Activated naive CD4-positive, alpha-beta T cell treated with anti-CD3 and anti-CD28 coated beads, Interleukin-2, amount 50 U/mL, for 72 hours (primary cell): ENCODE results near the gene CLEC2D. TPM values are rescaled to one million over a fixed set of nuclear protein-coding genes. Genes with fewer than 3 reads are reported as not detected.
"Not testable (repeated sequence)": the region's sequence is repeated elsewhere in the genome, so short reads cannot be mapped to it uniquely, and the experiment has no call there.

Experiments used
- ATAC-seq, 2 donors: fragments of 150-1000 bp; cut with Tn5 transposase; 2 replicates each; pipeline ENCODE4 v1.10.0; 2021; ENCODE audit warnings: mild to moderate bottlenecking in 2 of 2, moderate library complexity in 2 of 2
- DNase-seq, 2 donors: peaks; one replicate each; pipeline ENCODE4 v3.0.0; 2021 to 2022; ENCODE audit warnings: low spot score in 2 of 2
- H3K27ac Mint-ChIP-seq, 2 donors: one replicate each; pipeline ENCODE4 v1.8.0; 2022; ENCODE audit warnings: mild to moderate bottlenecking in 2 of 2, mixed read lengths in 2 of 2
- H3K36me3 Mint-ChIP-seq, 2 donors: one replicate each; pipeline ENCODE4 v1.8.0; 2022; ENCODE audit warnings: mixed read lengths in 2 of 2
- H3K9me3 Mint-ChIP-seq, 2 donors: one replicate each; pipeline ENCODE4 v1.8.0; 2022; ENCODE audit warnings: mixed read lengths in 2 of 2
- total RNA-seq, 2 donors: library from RNA; stranded (reverse); gene quantifications; one replicate each; pipeline ENCODE4 v1.2.3, GENCODE V29; 2022

CLEC2D gene
- total RNA-seq, 2 donors from 2014 or later, result 182 to 270 TPM

- peak; percentile 91 to 93 for DNase-seq
- Mint-ChIP-seq H3K36me3 (peaks cover 52 to 58% of the 10 kb centered on the region in 2 donors), H3K27ac (peak overlapping the region; percentile 97 to 98), H3K9me3 (peaks cover 0 to 6% of the 10 kb centered on the region in 2 donors)
- ATAC-seq, result peak; percentile 55 to 75
Measured at GRCh38 chr12:9647825-9648700, 21.4 kb upstream of the CLEC2D start.

GRCh38 chr12:9648701-9649531 is 20.6 kb upstream of the CLEC2D start:
- Mint-ChIP-seq H3K36me3 (peaks cover 59 to 60% of the 10 kb centered on the region in 2 donors), H3K27ac (peak overlapping the region; percentile 97 to 98), H3K9me3 (peaks cover 0 to 6% of the 10 kb centered on the region in 2 donors)
- DNase-seq (no peak), ATAC-seq (no peak)

GRCh38 chr12:9649532-9649940 is 20.0 kb upstream of the CLEC2D start:
- no peak for ATAC-seq
- Mint-ChIP-seq H3K36me3 (peaks cover 60 to 65% of the 10 kb centered on the region in 2 donors), H3K27ac (peak overlapping the region; percentile 97 to 98), H3K9me3 (peaks cover 0 to 6% of the 10 kb centered on the region in 2 donors)
- DNase-seq, result no peak

- Mint-ChIP-seq H3K27ac (peak overlapping the region; percentile 97 to 98), H3K36me3 (peaks cover 60 to 70% of the 10 kb centered on the region in 2 donors), H3K9me3 (peaks cover 0 to 5% of the 10 kb centered on the region in 2 donors)
- DNase-seq (no peak), ATAC-seq (no peak)
Measured at GRCh38 chr12:9650151-9650576, 19.3 kb upstream of the CLEC2D start.

- Mint-ChIP-seq H3K36me3 (peaks cover 65 to 77% of the 10 kb centered on the region in 2 donors), H3K9me3 (no peaks in the 10 kb centered on the region), H3K27ac (peak overlapping the region; percentile 93 to 98)
- DNase-seq, result peak; percentile 58 to 81
- ATAC-seq, result peak; percentile 45 to 62
Measured at GRCh38 chr12:9651265-9651729, 18.2 kb upstream of the CLEC2D start.

GRCh38 chr12:9660046-9660445 is 9.5 kb upstream of the CLEC2D start:
- peak overlapping the region in 1 of 2 donors; percentile 82 for H3K27ac Mint-ChIP-seq
- ATAC-seq, result no peak

GRCh38 chr12:9661720-9662119 is 7.8 kb upstream of the CLEC2D start:
- Mint-ChIP-seq H3K36me3 (peaks cover 65 to 86% of the 10 kb centered on the region in 2 donors), H3K27ac (peak overlapping the region in 1 of 2 donors; percentile 99), H3K9me3 (peaks cover 3 to 14% of the 10 kb centered on the region in 2 donors)
- no peak for DNase-seq
- no peak for ATAC-seq

More at GRCh38 chr12:9660046-9660445, 9.5 kb upstream of the CLEC2D start:
- DNase-seq, result no peak
- Mint-ChIP-seq H3K36me3 (peaks cover 82 to 97% of the 10 kb centered on the region in 2 donors), H3K9me3 (peaks cover 3 to 14% of the 10 kb centered on the region in 2 donors)

GRCh38 chr12:9662488-9662887 is 7.0 kb upstream of the CLEC2D start:
- H3K27ac Mint-ChIP-seq, result peak overlapping the region; percentile 94 to 99

GRCh38 chr12:9667403-9668160 is 1.9 kb upstream of the CLEC2D start:
- peak; percentile 66 to 69 for ATAC-seq
- Mint-ChIP-seq H3K27ac (peak overlapping the region; percentile 99 to 100), H3K36me3 (peaks cover 64 to 76% of the 10 kb centered on the region in 2 donors), H3K9me3 (peaks cover 0 to 3% of the 10 kb centered on the region in 2 donors)
- DNase-seq, result no peak

More at GRCh38 chr12:9662488-9662887, 7.0 kb upstream of the CLEC2D start:
- ATAC-seq (peak in 1 of 2 donors; percentile 11), DNase-seq (no peak)
- H3K9me3 Mint-ChIP-seq, result peaks cover 3 to 14% of the 10 kb centered on the region in 2 donors
- peaks cover 67 to 86% of the 10 kb centered on the region in 2 donors for H3K36me3 Mint-ChIP-seq

GRCh38 chr12:9668161-9669018 is 1.1 kb upstream of the CLEC2D start:
- H3K9me3 Mint-ChIP-seq, result peaks cover 0 to 3% of the 10 kb centered on the region in 2 donors
- H3K27ac Mint-ChIP-seq, result peak overlapping the region; percentile 99 to 100
- no peak for ATAC-seq
- DNase-seq, result no peak
- H3K36me3 Mint-ChIP-seq, result peaks cover 67 to 76% of the 10 kb centered on the region in 2 donors

- peak overlapping the region; percentile 99 to 100 for H3K27ac Mint-ChIP-seq
- no peaks in the 10 kb centered on the region for H3K9me3 Mint-ChIP-seq
- ATAC-seq, result no peak
- H3K36me3 Mint-ChIP-seq, result peaks cover 67 to 72% of the 10 kb centered on the region in 2 donors
- DNase-seq, result no peak
Measured at GRCh38 chr12:9669019-9669326, 540 bp upstream of the CLEC2D start.

GRCh38 chr12:9672340-9672739 is 2.8 kb downstream of the CLEC2D start:
- not testable (repeated sequence) for H3K9me3 Mint-ChIP-seq, ATAC-seq, DNase-seq
- Mint-ChIP-seq H3K27ac (peak overlapping the region; percentile 99 to 100), H3K36me3 (peaks cover 65 to 83% of the 10 kb centered on the region in 2 donors)

GRCh38 chr12:9673404-9674225 is 4.1 kb downstream of the CLEC2D start:
- Mint-ChIP-seq H3K27ac (peak overlapping the region; percentile 99 to 100), H3K9me3 (no peaks in the 10 kb centered on the region), H3K36me3 (peaks cover 65 to 86% of the 10 kb centered on the region in 2 donors)
- ATAC-seq (peak; percentile 52 to 56), DNase-seq (peak; percentile 72 to 73)

GRCh38 chr12:9674226-9674590 is 4.7 kb downstream of the CLEC2D start:
- no peaks in the 10 kb centered on the region for H3K9me3 Mint-ChIP-seq
- H3K36me3 Mint-ChIP-seq, result peaks cover 66 to 91% of the 10 kb centered on the region in 2 donors
- H3K27ac Mint-ChIP-seq, result peak overlapping the region; percentile 81 to 99
- peak in 1 of 2 donors; percentile 39 for DNase-seq
- ATAC-seq, result peak in 1 of 2 donors; percentile 3
